ENCODE data around the gene CPE.

DNA sequence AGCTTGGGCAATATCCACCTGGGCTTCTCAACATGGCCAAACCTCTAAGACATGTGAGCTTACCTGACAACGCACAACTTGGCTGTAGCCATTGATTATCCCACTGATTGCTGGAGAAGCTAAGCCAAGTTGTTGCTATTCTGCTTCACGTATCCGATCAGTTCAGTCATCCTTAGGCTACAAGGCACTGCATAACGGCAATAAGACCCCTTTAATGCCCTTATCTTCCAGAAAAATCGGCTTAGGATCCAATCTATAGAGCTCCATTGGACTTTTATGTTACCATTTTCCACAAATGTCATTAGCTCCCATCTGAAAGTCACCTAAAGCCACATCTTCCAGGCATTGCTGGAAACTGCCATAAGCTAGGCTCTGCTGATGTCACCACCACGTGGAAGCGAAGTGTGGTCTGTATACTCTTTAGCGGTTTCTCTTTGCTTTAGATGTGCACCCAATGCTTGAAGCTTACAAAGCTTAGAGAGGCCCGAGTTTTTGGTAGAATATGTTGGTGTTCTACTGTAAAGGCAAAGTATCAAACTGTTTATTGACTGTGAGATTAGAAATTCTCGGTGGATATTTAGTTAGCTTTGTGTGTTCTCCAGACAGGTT is 163.1 kb downstream of the CPE start:
- TF ChIP-seq, protein P1, sequence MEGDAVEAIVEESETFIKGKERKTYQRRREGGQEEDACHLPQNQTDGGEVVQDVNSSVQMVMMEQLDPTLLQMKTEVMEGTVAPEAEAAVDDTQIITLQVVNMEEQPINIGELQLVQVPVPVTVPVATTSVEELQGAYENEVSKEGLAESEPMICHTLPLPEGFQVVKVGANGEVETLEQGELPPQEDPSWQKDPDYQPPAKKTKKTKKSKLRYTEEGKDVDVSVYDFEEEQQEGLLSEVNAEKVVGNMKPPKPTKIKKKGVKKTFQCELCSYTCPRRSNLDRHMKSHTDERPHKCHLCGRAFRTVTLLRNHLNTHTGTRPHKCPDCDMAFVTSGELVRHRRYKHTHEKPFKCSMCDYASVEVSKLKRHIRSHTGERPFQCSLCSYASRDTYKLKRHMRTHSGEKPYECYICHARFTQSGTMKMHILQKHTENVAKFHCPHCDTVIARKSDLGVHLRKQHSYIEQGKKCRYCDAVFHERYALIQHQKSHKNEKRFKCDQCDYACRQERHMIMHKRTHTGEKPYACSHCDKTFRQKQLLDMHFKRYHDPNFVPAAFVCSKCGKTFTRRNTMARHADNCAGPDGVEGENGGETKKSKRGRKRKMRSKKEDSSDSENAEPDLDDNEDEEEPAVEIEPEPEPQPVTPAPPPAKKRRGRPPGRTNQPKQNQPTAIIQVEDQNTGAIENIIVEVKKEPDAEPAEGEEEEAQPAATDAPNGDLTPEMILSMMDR (IDR thresholded peaks at IDR 0.05): no peak
- TF ChIP-seq EZH2phosphoT487 (IDR thresholded peaks at IDR 0.05): no peak
- TF ChIP-seq EZH2 (IDR thresholded peaks at IDR 0.05): no peak
